HG03039 (cell line): Measurements from ENCODE around the gene CCNT2.
A peak's percentile ranks its signal among the peaks of the same experiment; 100 is the strongest.
"Not testable (repeated sequence)": the region's sequence is repeated elsewhere in the genome, so short reads cannot be mapped to it uniquely, and the experiment has no call there.

Source experiments
- ATAC-seq: cut with Tn5 transposase; IDR thresholded peaks from one replicate; pipeline ENCODE4 v1.9.1; 2021; ENCODE audit warnings: mild to moderate bottlenecking, moderate library complexity; ENCODE audit not compliant: unreplicated experiment

The CCNT2 gene

DNA sequence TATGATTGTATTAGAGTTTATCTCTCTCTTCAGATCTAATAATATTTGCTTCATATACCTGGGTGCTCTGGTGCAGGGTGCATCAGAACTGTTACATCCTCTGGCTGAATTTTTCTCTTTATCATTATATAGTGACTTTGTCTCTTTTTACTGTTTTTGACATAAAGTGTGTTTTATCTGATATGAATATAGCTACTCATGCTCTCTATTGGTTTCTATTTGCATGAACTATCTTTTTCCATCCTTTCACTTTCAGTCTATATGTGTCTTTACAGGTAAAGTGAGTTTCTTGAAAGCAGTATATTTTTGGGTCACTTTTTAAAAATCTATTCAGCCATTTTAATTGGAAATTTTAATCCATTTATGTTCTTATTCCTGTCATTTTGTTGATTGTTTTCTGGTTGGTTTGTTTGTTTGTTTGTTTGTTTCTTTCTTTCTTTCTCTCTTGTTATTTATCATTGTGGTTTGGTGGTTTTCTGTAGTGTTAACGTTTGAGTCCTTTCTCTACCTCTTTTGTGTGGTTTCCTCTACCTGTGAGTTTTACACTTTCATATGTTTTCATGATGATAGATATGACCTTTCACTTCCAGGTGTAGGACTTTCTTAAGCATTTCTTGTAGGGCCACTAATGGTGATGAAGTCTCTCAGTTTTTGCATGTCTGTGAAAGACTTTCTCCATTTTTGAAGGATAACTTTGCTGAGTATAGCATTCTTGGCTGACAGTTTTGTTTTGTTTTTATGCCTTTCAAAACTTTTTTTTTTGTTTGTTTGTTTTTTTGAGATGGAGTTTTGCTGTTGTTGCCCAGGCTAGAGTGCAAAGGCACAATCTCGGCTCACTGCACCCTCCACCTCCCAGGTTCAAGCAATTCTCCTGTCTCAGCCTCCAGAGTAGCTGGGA lies 54.9 kb downstream of the CCNT2 start:
- ATAC-seq: no peak

GRCh38 chr2:134975281-134976009 lies 56.8 kb downstream of the CCNT2 start:
- no peak for ATAC-seq

- ATAC-seq: no peak
Measured at GRCh38 chr2:134976074-134976702, 57.6 kb downstream of the CCNT2 start.

DNA sequence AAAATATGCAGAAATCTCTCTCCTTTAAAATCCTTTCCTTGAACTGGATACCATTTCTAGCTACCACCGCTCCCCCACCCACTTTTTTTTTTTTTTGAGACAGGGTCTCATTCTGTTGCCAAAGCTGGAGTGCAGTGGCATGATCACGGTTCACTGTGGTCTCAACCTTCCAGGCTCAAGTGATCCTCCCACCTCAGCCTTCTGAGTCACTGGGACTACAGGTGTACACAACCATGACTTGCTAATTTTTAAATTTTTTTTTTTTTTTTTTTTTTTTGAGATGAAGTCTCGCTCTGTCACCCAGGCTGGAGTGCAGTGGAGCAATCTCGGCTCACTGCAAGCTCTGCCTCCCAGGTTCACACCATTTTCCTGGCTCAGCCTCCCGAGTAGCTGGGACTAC lies 58.5 kb downstream of the CCNT2 start:
- ATAC-seq: not testable (repeated sequence)

- no peak for ATAC-seq
Measured at GRCh38 chr2:134979221-134979620, 60.6 kb downstream of the CCNT2 start.

GRCh38 chr2:134980639-134981038 lies 62.0 kb downstream of the CCNT2 start:
- no peak for ATAC-seq

- ATAC-seq: no peak
Measured at GRCh38 chr2:134982603-134983002, 64.0 kb downstream of the CCNT2 start.

DNA sequence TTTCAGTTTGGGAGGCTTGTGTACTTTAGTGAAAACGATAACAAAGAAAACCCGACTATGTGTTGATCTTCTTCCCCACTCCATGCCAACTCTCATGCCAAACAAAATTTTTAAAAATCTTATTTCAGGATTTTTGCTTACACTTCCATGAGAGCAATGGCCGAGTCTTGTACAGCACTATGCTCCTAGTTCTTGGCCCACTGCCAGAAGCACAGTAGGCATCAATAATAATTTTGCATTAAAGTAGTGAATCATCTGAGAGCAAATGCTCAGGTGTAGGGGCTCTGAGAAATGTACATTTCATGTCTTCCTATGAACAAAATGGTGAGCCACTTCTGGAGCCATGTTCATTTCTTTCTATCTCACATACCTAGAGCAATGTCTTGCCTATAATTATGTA lies 66.4 kb downstream of the CCNT2 start:
- no peak for ATAC-seq

- no peak for ATAC-seq
Measured at GRCh38 chr2:134988994-134989605, 70.5 kb downstream of the CCNT2 start.

- no peak for ATAC-seq
Measured at GRCh38 chr2:134999521-134999920, 80.9 kb downstream of the CCNT2 start.

- ATAC-seq: no peak
Measured at GRCh38 chr2:135002836-135003235, 84.2 kb downstream of the CCNT2 start.

DNA sequence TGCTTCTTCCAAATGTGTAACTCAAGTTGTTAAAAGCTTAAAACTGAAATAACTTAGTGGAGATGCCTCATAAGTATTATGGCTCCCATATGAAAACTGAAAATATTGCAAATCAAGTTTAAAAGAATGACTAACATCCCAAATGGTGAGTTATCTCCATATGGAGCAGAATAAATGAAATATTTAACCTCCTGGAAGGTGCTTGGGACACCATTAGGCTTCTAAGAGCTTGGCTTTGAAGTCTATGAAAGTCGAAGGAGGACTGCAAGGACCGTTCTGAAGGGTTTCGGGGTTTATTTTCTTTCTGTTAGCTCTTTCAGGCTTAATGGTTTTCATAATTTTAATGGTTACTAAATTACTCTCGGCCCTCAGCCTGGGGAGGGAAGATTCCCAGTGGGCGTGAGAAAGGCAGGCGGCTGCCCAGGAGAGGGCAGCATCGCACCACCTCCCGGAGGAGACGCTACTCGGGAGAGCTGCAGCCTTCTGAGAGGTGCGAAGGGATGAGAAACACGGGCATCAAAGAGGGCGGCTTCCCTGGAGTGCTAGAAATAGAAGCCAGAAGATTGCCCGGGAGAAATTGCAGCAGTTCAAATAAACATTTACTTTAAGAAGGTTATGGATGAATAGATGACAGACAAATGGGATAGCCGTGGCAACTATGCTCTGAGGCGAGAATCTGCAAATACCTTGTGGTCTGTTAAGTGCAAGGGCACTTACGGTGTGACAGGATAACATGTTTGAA lies 85.6 kb downstream of the CCNT2 start:
- ATAC-seq: peak; percentile 92

GRCh38 chr2:135005753-135006152 lies 87.1 kb downstream of the CCNT2 start:
- no peak for ATAC-seq
